ENCODE measurements around the gene C11orf58. TPM values are rescaled to one million over a fixed set of nuclear protein-coding genes. Genes with fewer than 3 reads are reported as not detected.

C11orf58 gene
- total RNA-seq, 1 experiment from 2014 or later: 164 TPM

DNA sequence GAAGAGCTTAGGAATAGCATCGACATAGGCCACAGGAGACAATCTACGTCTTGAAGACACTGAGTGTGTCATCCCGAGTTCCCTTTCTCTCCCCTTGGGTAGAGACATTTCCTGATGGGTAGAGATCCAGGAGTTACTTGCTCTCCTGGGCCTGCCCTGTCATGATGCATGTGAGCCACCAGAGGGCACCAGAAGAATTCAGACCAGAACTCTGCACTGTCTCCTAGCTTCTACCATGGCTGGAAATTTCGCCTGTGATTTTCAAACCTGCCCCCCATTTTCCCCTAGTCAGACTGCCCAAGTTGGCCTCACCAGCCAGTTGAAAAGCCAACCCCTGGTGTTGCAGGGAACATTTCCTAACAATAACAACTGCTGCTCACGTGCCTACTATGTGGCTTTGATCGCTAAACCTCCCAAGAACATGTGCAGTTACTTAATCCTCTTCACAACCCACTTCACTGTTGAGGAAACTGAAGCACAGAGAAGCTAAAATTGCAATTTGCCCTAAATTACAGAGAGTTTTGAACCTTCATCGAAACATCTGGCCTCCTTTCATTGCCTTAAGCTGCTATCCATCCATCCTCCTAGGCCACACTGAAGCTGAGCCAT lies 47.2 kb downstream of the C11orf58 start:
- peak; percentile 65 for DNase-seq (ENCODE audit: low read depth)

DNA sequence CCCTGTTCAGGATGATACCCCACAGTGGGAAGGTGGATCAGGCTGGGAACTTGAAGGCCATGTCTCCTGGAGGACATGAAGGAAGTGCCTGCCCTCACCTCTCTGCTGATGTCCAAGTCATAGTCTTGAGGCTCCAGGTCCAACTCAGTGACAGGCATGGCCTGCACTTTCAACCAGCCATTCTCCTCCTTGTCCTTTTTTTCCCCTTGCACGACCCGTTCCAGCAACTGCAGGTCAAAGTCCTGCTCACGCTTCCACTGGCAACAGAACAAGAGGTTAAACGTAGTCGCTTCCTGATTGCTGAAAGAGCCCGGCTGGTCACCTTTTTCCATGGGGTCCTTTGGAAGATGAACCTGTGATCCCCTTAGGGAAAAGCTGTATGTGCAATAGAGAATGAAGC lies 47.7 kb downstream of the C11orf58 start:
- DNase-seq (ENCODE audit: low read depth): no peak

DNA sequence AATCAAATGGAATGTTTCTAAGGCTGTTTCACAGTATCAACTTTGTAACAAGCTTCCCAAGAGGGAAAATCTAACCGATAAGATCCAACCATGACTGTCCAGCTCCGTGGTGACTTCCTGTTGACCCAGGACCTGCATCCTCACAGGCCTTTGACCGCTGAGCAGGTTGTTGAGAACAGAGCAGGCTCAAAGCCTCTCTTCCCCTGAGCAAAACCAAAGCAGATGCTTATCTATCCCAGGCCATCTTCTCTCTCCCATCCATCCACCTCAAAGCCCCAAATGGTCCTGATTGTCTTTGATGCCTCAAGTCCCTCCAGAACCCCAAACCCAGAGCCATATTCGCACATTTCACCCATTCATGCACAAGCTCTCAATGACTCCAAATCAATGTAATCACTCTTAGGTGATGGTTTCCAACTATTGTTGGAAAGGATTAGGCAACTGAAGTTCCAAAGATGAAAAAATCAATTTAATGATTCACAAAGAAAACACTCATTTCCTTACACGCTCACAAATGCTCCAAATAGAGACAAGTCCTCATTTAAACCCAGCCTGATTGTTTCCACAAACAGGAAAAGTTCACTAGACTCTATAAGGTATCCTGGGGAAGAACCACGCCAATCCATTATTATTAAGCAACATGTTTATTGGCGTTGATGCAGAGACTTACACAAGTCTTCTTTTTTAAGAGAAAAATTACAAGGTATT lies 48.7 kb downstream of the C11orf58 start:
- no peak for DNase-seq (ENCODE audit: low read depth)

DNA sequence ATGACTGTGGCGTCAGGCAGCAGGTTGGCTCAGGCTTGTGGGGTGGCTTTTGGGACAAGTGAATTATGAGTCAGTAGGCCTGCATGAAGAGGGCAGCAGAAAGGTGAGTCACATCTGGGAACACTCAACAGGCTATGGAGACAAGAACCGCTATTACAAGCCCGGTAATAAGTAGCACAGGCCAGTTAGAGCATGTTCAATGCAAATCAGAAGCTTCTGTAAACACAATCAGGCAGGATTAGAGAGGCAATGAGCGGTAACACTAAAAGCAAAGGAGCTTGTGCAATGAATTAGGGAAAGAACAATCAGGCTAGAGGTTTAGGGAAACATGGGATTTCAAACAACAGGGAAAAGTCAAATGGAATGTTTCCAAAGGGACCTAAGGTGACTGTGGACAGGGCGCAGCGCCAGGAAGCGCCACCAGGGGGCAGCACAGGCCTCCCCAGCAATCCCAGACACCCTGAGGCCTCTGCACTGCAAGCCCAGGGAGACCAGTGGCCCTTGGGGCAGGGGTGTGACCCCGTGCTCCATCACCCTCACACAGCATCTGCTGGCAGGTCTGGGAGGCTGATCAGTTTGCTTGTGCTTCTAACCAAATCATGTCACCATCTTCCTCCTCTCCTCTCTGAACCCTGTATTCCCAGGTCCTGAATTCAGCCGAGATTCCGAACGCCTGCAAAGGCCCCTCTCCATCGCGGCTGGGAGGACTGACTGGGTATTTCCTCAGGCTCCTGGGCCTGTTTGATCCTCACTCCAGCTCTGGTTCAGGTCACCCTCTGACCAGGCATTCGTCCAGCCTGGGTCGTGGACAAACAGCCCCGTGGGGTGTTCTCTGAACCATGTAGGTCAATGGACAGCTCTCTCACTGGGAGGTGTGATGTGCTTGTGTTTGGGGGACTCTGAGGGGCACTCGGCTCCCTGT lies 50.0 kb downstream of the C11orf58 start:
- peak; percentile 82 for DNase-seq (ENCODE audit: low read depth)

DNA sequence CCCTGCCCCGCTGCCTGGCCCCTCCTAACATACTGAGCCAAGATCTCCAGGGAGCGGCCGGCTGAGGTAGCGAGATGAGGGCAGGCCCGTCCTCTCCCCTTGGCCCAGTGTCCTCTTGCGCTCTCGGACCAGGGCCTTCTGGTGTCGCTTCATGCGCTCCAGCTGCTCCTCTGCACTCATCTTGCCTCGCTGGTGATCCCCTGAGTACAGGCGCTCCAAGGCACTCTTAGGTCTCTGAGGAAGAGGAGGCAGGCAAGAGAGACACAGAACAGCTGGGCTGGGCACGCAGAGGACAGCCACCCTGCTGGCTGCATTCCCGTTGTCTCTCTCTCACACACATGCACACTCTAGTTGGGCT lies 50.6 kb downstream of the C11orf58 start:
- no peak for DNase-seq (ENCODE audit: low read depth)

DNA sequence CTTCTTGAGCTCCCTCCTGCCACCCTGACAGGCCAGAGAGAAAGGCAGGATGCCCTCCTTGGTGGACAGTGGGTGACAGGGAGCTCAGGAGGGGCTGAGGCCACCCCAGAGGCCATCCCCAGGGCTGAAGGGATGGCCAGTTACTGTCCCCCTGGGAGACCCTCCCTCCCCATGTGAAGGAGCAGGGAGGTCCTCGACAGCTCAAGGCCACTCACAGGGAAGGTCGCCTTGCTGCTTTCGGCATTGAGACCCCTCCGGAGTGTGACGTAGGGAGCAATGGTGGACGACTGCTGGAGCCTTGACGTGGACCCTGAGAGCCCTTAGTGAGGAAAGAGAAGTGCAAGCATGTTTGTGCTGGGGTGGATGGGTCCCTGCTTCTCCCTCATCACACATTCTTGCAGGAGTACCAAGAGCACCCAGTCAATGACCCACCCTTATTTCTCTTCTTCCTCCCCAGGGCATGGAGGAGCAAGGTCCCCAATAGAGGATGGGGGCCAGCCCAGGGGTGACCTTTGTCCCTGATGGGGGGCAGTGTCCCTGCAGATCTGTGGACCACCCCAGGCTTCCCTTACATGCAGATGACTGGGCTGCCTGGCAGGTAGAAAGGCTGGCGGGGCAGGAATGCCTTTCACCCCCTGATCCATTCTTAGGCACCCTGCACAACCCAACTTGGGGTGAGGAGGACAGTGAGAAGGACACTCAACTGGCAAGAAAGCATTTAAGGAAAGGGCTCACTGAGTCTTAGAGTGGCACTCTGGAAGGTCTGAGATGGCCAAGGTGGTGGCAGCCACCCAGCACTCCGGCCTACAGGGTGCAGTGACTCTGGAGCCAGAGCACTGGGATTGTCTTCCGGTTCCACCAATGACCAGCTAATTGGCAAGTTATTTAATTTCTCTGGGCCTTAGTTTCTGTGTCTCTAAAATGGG lies 51.4 kb downstream of the C11orf58 start:
- no peak for DNase-seq (ENCODE audit: low read depth)

DNA sequence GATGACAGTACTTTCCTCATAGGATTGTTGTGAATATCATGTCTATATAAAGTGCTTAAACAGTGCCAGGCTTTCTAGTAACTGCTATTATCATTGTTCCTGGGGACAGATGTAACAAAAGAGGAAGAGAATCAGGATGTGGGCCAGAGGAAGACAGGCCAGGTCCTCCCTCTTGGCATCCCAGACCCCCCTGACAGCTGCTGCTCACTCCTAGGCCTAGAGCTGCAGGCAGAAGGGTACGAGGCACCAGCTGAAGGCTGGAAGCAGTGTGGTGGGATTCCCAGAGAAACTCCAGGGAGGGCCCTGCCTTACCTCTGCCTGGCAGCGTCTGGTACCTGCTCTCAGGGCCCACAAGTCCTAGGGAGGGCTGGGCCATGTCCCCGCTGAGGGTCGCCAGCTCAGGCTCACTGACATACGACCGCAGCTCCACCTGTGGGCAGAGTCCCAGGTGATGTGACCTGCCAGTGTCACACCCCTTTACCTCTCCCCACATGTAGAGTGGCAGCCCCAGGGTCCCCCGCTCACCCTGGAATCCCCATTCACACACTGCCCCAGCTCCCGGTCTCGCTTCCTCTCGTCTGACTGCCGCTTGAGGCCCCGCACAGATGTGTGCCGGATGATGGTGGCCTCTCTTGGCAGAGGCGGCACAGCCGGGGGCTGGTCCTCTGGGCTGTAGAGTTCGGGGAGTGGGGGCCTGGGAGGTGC lies 52.2 kb downstream of the C11orf58 start:
- DNase-seq (ENCODE audit: low read depth): no peak

DNA sequence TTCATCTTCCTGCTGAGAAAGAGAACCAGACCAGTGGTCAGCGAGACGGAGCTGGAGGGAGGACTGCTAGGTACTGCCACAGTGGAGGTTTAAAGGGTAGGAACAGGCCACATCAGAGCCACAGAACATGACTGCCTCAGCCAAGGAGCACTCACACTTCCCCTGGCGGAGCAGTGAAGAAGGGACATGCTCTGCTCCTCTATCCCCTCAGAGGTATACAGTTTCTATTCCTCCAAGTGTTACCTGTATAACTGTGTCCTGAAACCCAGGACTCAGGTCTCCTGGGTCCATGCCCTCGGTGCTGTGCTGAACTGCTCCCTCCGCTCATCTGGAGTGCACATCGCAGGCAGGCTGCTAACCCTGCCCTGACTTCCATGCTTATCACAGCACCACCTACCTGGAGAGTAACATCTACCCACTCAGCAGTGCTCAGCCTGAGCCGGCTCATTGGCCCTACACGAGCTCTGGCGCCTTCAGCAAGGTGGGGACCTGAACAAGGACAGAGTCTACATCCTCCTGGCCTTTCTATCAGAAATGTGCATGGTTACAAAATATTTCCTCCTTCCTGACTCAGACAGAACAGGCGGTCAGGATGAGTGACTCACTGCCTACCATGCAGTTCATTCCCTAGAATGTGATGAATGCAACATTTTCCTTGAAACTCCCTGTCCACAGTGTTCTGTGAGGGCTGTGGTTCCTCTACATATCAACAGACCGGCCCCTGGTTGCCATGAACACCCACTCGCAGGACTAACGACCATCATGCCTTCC lies 52.9 kb downstream of the C11orf58 start:
- DNase-seq (ENCODE audit: low read depth): peak; percentile 88

DNA sequence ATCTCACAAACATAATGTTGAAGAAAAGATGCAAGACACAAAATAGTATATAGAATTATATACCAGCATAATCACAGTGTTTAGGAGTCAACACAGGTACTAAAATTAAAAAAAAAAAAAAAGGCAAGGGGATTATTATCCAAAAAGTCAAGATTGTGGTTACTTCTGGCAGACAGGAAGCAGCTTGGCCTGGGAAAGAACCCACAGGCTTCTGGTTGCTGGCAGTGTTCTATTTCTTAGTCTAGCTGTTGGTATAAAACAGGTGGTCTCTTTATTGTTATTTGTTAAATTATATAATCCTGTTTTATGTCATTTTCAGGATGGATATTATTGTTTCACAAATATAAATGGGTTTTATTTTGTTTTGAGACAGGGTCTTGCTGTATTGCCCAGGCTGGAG lies 54.0 kb downstream of the C11orf58 start:
- peak; percentile 35 for DNase-seq (ENCODE audit: low read depth)

DNA sequence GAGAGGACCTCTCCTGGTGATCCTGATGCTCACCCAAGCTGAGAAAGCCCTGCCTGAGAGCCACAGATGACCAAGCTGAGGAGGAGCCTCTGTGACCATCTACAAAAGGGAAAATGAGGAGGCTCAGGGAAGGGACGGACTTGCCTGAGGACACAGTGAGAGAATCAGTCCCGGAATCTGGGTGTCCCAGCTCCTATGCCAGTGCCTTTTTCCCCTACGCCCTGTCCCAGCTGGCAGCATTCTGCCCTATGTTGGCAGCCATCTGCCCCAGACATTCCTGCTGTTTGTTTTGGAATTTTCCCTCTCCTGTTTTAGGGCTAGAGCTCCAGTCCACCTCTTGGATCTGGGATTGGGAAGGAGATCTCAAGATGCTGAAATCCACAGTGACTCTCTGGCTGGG lies 54.6 kb downstream of the C11orf58 start:
- DNase-seq (ENCODE audit: low read depth): no peak

DNA sequence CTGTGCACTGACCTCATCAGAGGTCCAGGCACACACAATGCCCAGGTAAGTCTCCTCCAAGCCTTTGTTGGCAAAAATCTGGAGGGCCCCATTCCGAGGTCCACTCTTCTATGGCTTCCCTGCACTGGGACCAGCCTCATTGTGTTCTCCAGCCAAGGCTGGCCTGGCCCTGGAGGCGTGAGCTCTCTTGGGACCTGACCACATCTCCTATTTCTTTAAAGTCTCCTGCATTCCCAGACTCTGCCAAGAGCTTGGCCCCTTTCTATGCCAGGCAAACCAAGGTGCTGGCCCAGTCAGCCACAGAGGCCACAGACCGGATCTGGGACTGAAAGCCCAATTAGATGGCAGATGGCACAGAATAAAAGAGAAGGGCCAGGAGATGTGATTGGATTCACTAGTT lies 55.1 kb downstream of the C11orf58 start:
- DNase-seq (ENCODE audit: low read depth): no peak

DNA sequence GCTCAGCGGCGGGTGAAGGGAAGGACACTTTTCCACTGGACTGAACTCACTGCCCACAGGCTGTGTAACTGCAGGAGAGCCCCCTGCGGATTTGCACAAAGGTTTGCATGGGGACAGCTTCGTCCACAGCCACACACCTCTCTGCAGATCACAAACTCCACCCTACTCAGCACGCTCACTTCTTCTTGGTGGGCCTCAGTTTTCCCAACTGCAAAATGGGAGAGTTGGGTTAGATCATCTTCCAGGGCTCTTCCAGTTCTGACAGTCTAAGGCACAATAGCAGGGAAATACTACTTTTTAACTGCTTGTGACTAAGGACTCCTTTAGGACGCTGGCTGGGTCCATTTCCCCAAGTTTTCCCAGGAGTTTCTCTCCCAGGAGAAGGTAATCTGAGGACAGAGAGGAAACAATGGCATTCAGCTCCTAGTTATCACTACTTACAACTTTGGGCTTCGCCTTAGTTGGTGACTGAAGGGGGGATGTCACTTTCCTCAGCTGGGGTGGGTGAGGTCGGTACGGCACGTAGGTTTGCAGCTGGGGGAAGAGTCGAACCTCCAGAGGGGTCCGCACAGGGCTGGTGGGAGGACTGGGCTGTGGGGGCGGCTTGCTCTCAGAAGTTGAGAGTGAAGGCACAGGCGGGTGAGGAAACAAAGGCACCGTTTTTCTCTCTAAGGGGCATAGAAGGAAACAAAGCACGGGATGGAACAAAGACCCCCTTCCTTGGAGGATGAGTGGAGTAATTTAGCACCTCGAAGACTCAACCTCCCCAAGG lies 55.8 kb downstream of the C11orf58 start:
- DNase-seq (ENCODE audit: low read depth): no peak

DNA sequence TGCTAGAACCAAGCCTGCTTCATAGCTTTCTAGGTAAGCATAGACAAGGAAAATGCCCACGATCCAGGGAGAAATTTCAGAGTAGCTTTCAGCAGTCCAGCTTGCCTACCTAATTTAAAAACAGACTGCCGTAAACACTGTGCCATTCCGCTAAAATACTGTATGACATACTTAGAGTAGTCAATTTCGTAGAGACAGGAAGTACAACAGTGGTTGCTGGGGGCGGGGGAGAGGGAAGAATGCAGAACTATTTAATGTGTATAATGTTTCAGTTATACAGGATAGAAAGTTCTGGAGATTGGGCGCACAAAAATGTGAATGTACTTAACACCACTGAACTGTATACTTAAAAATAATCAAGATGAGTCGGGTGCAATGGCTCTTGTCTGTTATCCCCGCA lies 56.7 kb downstream of the C11orf58 start:
- DNase-seq (ENCODE audit: low read depth): no peak

DNA sequence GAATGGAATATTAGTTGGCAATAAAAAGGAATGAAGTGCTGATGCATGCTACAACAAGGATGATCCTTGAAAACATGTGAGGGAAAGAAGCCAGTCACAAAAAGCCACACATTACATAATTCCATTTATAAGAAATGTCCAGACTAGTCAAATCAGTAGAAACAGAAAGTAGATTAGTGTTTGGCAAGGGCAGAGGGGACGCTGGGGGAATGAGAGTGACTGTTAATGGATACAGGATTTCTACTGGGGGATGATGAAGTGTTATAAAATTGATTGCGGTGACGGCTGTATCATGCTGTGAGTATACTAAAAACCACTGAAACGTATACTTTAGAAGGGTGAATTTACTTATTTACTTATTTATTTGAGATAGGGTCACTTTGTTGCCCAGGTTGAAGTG lies 57.9 kb downstream of the C11orf58 start:
- DNase-seq (ENCODE audit: low read depth): no peak

DNA sequence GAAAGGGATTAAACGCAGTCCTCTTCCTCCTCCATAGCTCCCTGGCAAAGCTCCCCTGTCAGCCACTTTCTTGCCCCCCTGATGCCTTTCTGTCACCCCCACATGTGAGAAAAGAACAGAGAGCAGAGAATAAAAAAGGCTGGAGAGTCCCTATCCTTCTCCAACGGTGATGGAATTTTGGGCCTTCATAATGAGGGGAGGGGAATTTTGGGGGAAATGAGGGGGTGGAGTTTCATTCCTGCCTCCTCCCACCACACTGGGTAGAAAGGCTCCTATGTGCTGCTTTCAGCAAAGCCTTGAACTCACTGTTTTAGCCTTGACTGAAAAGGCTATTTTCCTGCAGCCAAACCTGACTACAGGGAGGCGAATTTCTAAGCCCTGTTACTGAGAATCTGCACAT lies 59.3 kb downstream of the C11orf58 start:
- DNase-seq (ENCODE audit: low read depth): no peak

DNA sequence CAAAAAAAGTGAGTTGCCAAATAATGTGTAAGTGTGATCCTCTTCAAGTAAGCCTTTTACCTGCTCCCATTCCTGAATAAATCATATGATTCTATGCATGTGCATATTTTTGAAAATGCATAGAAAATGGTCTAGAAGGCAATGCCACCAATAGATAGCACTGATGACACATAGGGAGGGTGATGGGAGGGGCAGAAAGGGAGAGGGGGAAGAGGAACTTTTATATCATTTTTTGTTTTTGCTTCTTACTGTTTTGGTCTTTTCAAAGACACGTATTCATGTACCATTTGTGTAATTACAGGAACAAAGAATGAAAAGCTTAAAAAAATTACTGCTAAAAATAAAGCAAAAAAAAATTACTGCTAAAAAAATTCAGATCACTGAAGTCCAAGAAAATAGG lies 60.8 kb downstream of the C11orf58 start:
- DNase-seq (ENCODE audit: low read depth): no peak

DNA sequence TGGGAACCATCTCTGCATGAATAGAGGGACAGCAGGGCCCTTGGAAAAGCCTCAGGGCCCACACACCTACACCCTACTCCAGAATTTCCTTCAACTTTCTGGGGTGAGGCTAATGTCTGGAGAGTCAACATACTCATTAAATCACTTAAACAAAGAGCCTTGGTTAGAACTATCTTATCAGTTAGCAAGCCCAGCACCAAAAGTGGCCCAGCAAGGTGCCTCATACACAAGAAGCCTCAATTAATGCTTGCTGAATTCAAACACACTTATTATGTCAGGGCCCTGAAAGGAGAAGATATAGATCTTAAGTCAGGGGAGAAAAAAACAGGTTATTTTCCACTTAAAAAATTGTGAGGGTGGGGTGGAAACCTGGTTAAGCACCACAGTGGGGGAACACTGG lies 61.4 kb downstream of the C11orf58 start:
- no peak for DNase-seq (ENCODE audit: low read depth)

DNA sequence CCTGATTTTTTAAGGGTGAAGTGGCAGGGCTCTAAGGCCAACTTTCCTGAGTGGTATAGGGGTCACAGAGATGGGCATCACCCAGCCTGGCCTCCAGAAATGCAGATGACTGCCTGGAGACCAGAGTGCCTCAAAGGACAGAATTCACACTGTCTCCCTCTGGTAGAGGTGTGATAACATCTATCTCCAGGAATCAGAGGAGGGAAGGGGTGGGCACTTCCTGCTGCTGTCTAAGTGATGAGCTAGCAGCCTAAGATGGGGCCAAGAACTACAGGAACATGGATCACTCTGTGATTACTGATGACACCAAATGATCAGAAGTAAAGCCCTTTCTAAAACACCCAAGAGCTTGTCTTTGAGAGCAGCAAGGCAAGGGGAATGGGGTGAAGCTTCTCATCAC lies 61.9 kb downstream of the C11orf58 start:
- DNase-seq (ENCODE audit: low read depth): no peak

DNA sequence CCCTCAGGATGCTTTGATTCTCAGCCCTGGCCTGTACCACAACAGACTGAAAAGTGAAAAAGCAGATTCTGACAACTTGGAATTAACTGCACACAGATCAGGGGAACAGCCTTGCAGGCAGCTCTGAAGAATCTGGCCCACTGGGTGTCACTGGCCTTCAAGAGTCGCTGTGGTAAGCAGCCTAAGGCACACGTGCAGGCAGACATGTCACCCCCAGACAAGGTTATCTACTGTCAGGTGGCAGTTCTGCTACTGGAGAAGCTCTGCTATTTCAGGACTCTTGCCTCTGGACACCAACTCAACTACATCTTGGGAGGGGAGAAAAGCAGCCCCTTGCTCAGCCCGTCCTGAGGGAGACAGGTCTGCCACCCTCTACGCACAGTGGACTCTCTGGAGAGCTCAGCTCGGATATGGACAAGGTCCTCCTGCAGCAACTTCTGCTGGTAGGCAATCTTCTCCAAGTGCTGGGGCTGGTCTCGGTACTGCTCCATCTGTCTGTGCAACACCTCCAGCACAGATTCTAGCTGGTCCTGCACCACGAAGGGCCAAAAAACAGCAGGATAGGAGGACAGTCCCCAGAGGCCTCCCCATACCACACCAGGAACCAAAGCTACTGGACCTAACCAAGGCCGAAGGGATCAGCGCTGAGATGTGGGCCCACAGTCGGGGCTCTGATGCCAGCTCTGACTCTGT lies 63.0 kb downstream of the C11orf58 start:
- no peak for DNase-seq (ENCODE audit: low read depth)
